HAP-1 (cell line): ENCODE data around the gene LOXHD1.

Experiments
- DNase-seq, 2 experiments: peaks; one replicate each; pipeline ENCODE4 v3.0.0-alpha.2; 2016 to 2020; ENCODE audit warnings: low spot score in 2 of 2
- H3K27me3 ChIP-seq: fragments of 250-450 bp; sonication (Bioruptor Pico); 2 replicates; pipeline ENCODE4 v1.5.1; 2020; ENCODE audit warnings: low read depth, mild to moderate bottlenecking, moderate library complexity
- H3K36me3 ChIP-seq: fragments of 250-450 bp; sonication (Bioruptor Pico); replicated peaks from 2 replicates; pipeline ENCODE4 v1.5.1; 2020; ENCODE audit warnings: mild to moderate bottlenecking
- H3K4me1 ChIP-seq: fragments of 250-450 bp; sonication (Bioruptor Pico); 2 replicates; pipeline ENCODE4 v1.5.1; 2020; ENCODE audit warnings: mild to moderate bottlenecking
- H3K4me3 ChIP-seq: fragments of 250-450 bp; sonication (Bioruptor Pico); 2 replicates; pipeline ENCODE4 v1.5.1; 2020; ENCODE audit warnings: mild to moderate bottlenecking, moderate library complexity
- H3K9me3 ChIP-seq: fragments of 250-450 bp; sonication (Bioruptor Pico); 2 replicates; pipeline ENCODE4 v1.5.1; 2020; ENCODE audit warnings: mild to moderate bottlenecking, moderate library complexity
- in situ Hi-C: fragments of 300-500 bp; cut with MboI; formaldehyde crosslinking; loops from 3 replicates; pipeline ENCODE4 v1.14.3; 2020; ENCODE audit warnings: low sequenced_read_pairs, inconsistent platforms, mixed read lengths

Gene LOXHD1

DNA sequence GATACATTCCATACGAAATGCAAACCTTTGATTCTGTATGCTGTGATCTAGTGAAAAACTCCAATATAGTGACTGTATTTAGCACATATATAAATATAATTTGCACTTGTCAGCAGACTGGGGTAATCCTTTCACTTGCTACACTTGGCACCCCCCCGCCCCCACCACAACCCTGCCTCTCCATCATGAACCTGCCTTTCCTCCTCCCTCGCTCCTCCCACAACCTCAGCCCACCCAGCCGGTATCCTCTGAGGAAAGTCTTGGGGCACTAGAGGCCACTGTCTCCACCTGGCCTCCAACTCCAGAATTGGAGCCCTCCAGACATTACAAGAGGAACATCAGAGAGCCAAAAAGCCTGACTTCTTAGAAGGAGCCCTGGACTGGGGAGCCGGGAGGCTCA is 196.3 kb downstream of the LOXHD1 start:
- in situ Hi-C loops, result no loop called here
- DNase-seq, result no peak
- H3K9me3 ChIP-seq, result no peaks in the 10 kb centered on the region
- H3K36me3 ChIP-seq, result no peaks in the 10 kb centered on the region
- H3K4me1 ChIP-seq, result no peaks in the 10 kb centered on the region
- no peak overlapping the region for H3K4me3 ChIP-seq
- peaks cover 8% of the 10 kb centered on the region for H3K27me3 ChIP-seq

DNA sequence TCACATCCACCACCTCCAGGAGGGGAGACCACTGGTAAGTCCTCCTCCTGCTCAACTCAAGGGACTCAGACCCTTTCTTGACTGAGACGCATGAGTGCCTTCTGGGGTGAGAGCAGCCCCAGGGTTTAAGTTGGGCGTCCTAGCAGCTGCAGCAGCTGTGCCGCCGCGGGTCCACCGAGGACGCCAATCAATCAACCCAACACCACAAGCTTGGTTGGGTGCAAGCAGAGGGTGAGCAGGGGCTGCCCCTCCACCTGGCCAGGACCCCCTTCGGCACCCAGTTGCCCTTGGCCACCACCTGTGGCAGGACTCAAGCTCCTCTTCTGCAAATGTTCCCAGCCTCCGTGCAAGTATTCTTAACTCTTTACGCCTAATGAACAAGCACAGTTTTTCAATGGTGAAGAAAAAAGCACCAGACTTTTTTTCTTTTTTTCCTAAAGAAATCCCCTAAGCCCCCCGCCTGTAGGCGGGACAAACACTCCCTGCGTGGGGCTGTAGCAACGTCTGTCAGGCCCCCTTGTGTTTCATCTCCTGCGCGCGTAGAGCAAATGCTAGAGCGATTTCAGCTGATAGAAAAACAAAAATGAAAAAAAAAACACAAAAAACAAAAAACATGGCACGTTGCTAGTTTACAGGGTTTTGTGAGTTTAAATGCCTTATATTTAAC is 197.1 kb downstream of the LOXHD1 start:
- Histone ChIP-seq H3K9me3 (no peaks in the 10 kb centered on the region), H3K36me3 (no peaks in the 10 kb centered on the region), H3K4me1 (no peaks in the 10 kb centered on the region), H3K4me3 (no peak overlapping the region), H3K27me3 (peaks cover 8% of the 10 kb centered on the region)
- no peak for DNase-seq
- in situ Hi-C loops, result no loop called here

DNA sequence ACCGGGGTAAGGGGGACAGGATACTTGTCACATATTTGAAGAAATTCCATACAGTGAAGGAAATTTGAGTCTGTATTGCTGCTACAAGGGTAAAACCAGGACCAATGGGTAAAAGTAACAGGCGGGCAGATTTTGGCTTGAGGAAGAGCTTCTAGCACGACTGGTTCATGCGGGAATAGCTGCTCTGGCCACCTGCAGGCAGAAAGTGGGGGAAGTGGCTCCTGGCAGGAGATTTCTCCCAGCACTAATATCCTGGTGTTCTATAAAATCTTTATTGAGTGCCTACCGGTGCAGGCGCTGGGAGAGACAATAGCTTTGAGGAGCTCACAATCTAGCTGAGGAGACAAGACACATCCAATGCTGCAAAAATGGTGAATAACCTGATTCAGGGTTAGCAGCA is 198.5 kb downstream of the LOXHD1 start:
- Histone ChIP-seq H3K9me3 (no peaks in the 10 kb centered on the region), H3K36me3 (no peaks in the 10 kb centered on the region), H3K4me3 (no peak overlapping the region), H3K4me1 (no peaks in the 10 kb centered on the region), H3K27me3 (0 out of 2 replicates have a peak, but pooled peaks cover 2% of the 10 kb centered on the region)
- no peak for DNase-seq
- in situ Hi-C loops, result no loop called here

DNA sequence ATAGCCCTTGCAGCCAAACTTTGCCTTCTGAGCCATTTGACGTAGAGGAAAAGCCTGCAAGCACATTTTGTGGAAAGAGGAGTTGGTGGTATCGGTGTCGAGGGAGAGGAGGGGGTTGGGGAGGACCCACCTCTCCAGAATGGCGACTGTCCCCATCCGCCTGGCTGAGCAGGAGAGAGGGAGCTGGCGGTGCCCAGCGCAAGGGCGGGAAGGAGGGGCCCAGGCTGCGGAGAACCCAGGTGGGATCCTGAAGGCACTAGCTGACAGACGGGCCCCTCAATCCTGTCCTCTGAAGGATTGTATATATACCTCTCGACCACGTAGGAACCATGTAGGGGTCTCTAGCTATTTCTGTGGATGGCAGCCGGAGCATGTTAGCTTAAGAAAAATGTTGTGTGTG is 200.3 kb downstream of the LOXHD1 start:
- no peak for DNase-seq
- in situ Hi-C loops, result no loop called here

DNA sequence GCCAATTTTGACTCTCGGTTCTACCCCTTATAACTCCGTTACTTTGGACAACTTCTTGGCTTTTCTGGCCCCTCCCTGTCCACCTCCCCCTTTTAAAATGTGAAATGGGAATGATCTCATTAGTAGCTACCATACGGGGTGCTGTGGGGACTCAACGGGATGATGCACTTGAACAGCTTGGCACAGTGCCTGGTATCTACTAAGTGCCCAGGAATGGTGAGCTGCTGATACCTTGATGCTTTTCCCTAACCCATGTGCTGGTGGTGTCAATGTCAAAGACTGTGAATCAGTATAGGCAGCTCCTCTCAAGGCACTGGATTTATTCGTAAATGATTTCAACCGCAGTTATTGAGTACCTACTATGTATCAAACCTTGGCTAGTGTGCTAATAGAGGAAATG is 204.2 kb downstream of the LOXHD1 start:
- Histone ChIP-seq H3K4me3 (no peak overlapping the region), H3K9me3 (no peaks in the 10 kb centered on the region), H3K4me1 (no peaks in the 10 kb centered on the region), H3K36me3 (no peaks in the 10 kb centered on the region), H3K27me3 (no peaks in the 10 kb centered on the region)
- no peak for DNase-seq
- in situ Hi-C loops, result no loop called here

More for the DNA sequence above, 200.3 kb downstream of the LOXHD1 start:
- H3K4me1 ChIP-seq, result no peaks in the 10 kb centered on the region
- H3K36me3 ChIP-seq, result no peaks in the 10 kb centered on the region
- no peaks in the 10 kb centered on the region for H3K9me3 ChIP-seq
- H3K4me3 ChIP-seq, result no peak overlapping the region
- no peaks in the 10 kb centered on the region for H3K27me3 ChIP-seq

DNA sequence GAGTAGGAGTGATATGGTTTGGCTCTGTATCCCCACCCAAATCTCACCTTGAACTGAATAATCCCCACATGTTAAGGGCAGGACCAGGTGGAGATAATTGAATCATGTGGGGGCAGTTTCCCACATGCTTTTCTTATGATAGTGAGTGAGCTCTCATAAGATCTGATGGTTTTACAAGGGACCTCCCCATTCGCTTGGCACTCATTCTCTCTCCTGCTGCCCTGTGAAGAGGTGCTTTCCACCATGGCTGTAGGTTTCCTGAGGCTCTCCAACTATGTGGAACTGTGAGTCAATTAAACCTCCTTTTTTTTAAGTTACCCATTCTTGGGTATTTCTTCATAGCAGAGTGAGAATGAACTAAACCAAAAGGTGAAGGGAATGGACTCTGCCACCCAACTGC is 207.5 kb downstream of the LOXHD1 start:
- Histone ChIP-seq H3K4me1 (no peaks in the 10 kb centered on the region), H3K9me3 (no peaks in the 10 kb centered on the region), H3K27me3 (no peaks in the 10 kb centered on the region), H3K4me3 (no peak overlapping the region), H3K36me3 (no peaks in the 10 kb centered on the region)
- in situ Hi-C loops, result no loop called here
- DNase-seq, result no peak

DNA sequence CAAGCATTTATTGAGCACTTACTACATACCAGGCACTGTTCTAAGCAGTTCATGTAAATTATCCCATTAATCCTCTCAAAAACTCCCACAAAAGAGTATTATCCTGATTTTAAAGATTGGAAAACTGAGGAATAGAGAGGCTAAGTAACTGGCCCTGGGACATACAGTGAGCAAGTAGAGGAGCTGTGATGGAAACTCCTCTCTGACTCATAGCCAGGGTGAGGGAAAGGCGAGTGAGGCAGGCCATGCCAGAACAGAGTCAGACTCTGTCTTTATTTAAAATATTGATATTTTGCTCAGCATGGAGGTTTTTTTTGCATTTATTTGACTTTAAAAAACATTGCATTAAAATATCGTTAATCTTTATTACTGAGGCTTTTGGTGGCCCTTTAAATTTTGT is 208.0 kb downstream of the LOXHD1 start:
- DNase-seq, result no peak
- no peak overlapping the region for H3K4me3 ChIP-seq
- in situ Hi-C loops, result no loop called here
- H3K9me3 ChIP-seq, result no peaks in the 10 kb centered on the region
- H3K36me3 ChIP-seq, result no peaks in the 10 kb centered on the region
- H3K4me1 ChIP-seq, result no peaks in the 10 kb centered on the region
- no peaks in the 10 kb centered on the region for H3K27me3 ChIP-seq

DNA sequence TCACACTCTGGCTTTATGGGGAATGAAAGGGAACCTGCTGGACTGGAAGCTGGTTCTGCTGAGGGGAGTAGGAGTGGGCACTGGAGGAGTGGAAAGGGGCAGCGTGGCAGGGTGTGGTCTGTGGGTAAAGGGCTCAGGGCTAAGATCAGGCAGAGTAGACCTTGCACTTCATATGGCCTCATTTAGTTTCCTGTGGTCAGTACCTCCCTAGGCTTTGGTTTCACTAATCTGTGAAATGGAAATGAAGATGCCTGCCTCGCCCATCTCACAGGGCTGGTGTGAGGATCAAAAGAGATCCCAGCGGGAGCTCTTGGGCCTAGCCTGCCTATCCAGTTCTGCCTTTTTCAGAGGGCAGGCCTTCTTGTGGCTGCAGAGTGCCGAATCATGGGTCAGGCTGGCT is 208.7 kb downstream of the LOXHD1 start:
- H3K4me1 ChIP-seq, result no peaks in the 10 kb centered on the region
- no peaks in the 10 kb centered on the region for H3K36me3 ChIP-seq
- no peak overlapping the region for H3K4me3 ChIP-seq
- H3K9me3 ChIP-seq, result no peaks in the 10 kb centered on the region
- DNase-seq, result no peak
- no peaks in the 10 kb centered on the region for H3K27me3 ChIP-seq
- in situ Hi-C loops, result no loop called here

DNA sequence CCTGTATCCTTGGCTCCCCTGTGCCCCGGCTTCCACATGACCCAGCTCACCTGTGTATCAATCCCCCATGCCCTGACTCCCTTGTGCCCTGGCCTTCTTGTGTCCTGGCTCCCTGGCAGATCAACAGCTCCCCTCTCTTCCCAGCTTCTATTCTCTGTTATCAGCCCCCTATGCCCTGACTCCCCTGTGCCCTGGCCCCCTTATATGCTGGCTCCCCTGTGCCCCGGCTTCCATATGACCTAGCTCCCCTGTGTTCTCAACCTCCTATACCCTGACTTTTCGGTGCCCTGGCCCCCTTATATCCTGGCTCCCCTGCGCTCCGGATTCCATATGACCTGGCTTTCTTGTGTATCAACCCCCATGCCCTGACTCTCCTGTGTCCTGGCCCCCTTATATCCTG is 209.2 kb downstream of the LOXHD1 start:
- no peaks in the 10 kb centered on the region for H3K36me3 ChIP-seq
- no peaks in the 10 kb centered on the region for H3K4me1 ChIP-seq
- in situ Hi-C loops, result no loop called here
- no peaks in the 10 kb centered on the region for H3K27me3 ChIP-seq
- H3K4me3 ChIP-seq, result no peak overlapping the region
- DNase-seq, result no peak
- H3K9me3 ChIP-seq, result no peaks in the 10 kb centered on the region

DNA sequence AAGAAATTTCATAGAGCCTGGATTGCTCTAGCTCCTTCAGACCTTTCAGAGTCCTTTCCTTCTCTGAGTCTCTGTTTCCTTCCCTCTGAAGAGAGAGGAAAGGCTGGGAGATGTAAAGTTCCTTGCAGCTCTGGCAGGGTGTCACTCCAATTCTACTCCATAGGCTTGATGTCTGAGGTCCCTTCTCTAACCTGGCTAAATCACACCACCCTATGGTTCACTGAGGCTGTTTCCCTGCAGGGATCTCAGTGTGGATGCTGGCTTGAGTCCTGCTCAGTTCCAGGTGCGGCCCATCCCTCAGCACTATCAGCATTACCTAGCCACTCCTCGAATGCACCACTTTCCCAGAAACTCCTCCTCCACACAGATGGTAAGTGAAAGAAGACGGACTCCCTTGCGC is 209.7 kb downstream of the LOXHD1 start:
- Histone ChIP-seq H3K4me3 (no peak overlapping the region), H3K9me3 (no peaks in the 10 kb centered on the region), H3K36me3 (no peaks in the 10 kb centered on the region), H3K4me1 (no peaks in the 10 kb centered on the region), H3K27me3 (no peaks in the 10 kb centered on the region)
- in situ Hi-C loops, result no loop called here
- DNase-seq, result no peak

DNA sequence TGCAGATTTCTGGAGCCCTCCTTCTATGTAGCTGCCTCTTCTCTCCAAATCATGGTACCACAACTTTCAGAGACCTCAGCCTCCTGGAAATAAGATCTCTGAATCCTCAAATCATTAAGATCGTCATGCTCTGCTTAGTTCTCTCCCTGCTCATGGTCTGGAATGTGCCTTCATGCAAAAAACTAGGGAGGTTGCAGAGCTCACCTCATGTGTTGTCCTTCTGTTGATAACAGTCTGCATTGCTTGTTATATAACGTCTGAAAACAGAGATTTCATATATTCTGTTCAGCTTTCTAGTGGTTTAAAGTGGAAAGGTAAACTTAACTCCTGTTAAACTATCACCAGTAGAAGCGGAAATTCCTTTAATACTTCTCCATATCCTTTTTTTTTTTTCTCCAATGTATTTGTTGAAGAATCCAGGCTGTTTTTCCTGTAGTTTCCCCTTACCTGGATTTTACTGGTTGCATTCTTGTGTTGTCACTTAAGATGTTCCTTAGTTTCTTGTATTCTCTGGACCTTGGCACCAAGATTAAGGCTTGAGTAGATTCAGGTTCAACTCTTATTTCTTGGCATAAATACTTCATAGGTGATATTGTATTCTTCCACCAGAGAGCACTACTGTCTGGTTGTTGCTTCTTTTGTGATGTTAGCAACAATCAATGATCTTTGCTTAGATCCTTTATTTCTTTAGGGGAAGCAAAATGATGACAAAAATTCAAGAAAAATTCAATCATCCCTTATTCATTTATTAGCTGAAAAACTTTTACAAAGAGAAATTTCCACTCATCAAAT is 211.3 kb downstream of the LOXHD1 start:
- H3K4me3 ChIP-seq, result no peak overlapping the region
- in situ Hi-C loops, result no loop called here

DNA sequence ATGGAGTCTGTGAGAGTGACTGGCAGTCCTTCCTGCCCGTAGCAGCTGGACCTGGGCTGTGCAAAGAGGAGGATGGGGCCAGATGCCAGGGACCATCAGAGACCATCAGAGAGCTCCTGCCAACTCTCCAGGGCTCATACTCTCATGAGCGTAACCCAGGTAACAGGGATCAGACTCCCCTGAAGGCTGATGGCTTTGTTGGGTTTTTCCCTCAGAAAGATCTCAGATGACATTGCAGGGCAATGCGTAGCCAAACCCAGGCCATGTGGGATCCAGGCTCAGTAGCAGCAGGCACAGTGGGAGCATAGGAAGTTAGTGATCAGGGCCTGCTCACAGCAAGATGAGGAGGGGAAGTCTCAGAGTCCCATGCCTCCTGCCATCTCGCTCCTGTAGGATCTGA is 218.0 kb downstream of the LOXHD1 start:
- in situ Hi-C loops, result no loop called here

More for the DNA sequence above, 211.3 kb downstream of the LOXHD1 start:
- no peaks in the 10 kb centered on the region for H3K4me1 ChIP-seq
- no peaks in the 10 kb centered on the region for H3K9me3 ChIP-seq
- no peak for DNase-seq
- H3K27me3 ChIP-seq, result no peaks in the 10 kb centered on the region
- H3K36me3 ChIP-seq, result no peaks in the 10 kb centered on the region

DNA sequence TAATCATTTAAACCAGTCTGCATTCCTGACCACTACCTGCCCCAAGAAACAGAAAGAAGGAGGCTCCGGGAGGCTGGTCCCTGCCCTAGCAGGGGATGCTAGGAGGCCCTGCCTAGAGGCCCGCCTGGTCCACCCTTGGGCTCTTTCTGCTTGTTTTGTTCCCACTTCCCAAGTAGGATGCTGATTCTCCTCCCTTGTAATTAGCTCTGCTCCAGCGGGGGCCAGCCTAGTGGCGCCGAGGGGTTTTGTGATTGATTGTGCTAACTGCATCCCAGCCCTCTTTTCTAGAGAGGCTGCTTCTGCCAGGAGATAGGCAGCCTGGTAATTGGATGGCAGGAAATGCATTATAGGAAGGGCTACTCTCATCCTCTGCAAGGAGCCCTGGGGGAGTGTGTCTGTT is 220.0 kb downstream of the LOXHD1 start:
- no peaks in the 10 kb centered on the region for H3K4me1 ChIP-seq
- no peaks in the 10 kb centered on the region for H3K36me3 ChIP-seq
- in situ Hi-C loops, result no loop called here
- H3K27me3 ChIP-seq, result no peaks in the 10 kb centered on the region
- H3K4me3 ChIP-seq, result no peak overlapping the region
- no peaks in the 10 kb centered on the region for H3K9me3 ChIP-seq
- DNase-seq, result no peak

More for the DNA sequence above, 218.0 kb downstream of the LOXHD1 start:
- Histone ChIP-seq H3K27me3 (no peaks in the 10 kb centered on the region), H3K4me1 (no peaks in the 10 kb centered on the region), H3K9me3 (no peaks in the 10 kb centered on the region), H3K4me3 (no peak overlapping the region), H3K36me3 (no peaks in the 10 kb centered on the region)
- no peak for DNase-seq

DNA sequence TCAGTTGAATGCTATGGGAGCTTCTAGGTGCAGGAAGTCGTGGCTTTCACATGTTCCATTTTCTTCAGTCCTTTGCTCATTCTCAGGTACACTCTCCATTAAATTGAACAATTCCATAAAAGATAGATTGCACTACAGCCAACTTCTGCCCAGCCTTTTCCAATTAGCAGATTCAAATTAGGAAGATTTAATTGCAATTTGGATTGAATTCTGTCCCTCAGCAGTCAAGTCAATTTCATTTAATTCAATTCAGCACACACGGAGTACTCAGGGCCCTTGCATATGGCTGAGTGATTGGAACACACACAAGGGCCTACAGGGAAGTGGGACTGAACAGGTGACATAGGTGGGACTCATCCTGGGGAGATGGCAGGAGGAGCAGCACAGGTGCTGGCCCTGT is 220.4 kb downstream of the LOXHD1 start:
- Histone ChIP-seq H3K4me1 (no peaks in the 10 kb centered on the region), H3K36me3 (no peaks in the 10 kb centered on the region), H3K4me3 (no peak overlapping the region), H3K27me3 (no peaks in the 10 kb centered on the region), H3K9me3 (no peaks in the 10 kb centered on the region)
- DNase-seq, result no peak
- in situ Hi-C loops, result no loop called here
